SK-N-SH (cell line): ENCODE results near the gene LDB3. TPM values are rescaled to one million over a fixed set of nuclear protein-coding genes. Genes with fewer than 3 reads are reported as not detected.

Experiments used
- CTCF ChIA-PET: fragments of 300-600, 350-600 bp; formaldehyde crosslinking; extraction: SDS; loops from one replicate; lab custom pipeline; 2021; lab: Yijun Ruan, JAX
- POLR2A ChIA-PET: fragments of 350-600 bp; sonication (Branson Sonifier 250); formaldehyde crosslinking; extraction: SDS; loops from one replicate; lab custom pipeline; 2020; ENCODE audit warnings: antibody characterized with exemption, inconsistent platforms; lab: Yijun Ruan, JAX
- DNase-seq: peaks from one replicate; pipeline ENCODE4 v3.0.0; 2012
- H2AFZ ChIP-seq: fragments of 200-600 bp; sonication (generic); 2 replicates; pipeline ENCODE4 v1.8.1; 2016; ENCODE audit warnings: antibody characterized with exemption, mild to moderate bottlenecking, low read depth
- H3F3A ChIP-seq: fragments of 200-600 bp; sonication (generic); replicated peaks from 2 replicates; pipeline ENCODE3; 2016; ENCODE audit warnings: antibody characterized with exemption, mild to moderate bottlenecking; ENCODE audit not compliant: insufficient read depth
- H3K27ac ChIP-seq, 2 experiments: fragments of 200-500 bp in 1 of 2; fragments of 200-600 bp in 1 of 2; sonication (Bioruptor generic) in 1 of 2; sonication (generic), shearing (Covaris generic) in 1 of 2; 2 replicates each; pipeline versions ENCODE4 v1.5.1 to v1.6.1; 2014 to 2016; ENCODE audit warnings: low read depth in 2 of 2, inconsistent platforms in 1 of 2, low read length in 1 of 2, mild to moderate bottlenecking in 1 of 2, mixed read lengths in 1 of 2
- H3K27me3 ChIP-seq: fragments of 200-600 bp; sonication (generic), shearing (Covaris generic); 2 replicates; pipeline ENCODE4 v1.6.1; 2016; ENCODE audit warnings: mixed run types; ENCODE audit not compliant: insufficient read depth
- H3K36me3 ChIP-seq, 2 experiments: fragments of 200-500 bp in 1 of 2; fragments of 200-600 bp in 1 of 2; sonication (Bioruptor generic) in 1 of 2; sonication (generic) in 1 of 2; replicated peaks in 1 of 2; 2 replicates each; pipeline versions ENCODE3 to v1.5.1; 2014 to 2016; ENCODE audit warnings: low read length in 1 of 2, mild to moderate bottlenecking in 1 of 2; ENCODE audit not compliant: insufficient read depth in 2 of 2, control insufficient read depth in 1 of 2
- H3K4me1 ChIP-seq, 2 experiments: fragments of 200-500 bp in 1 of 2; fragments of 200-600 bp in 1 of 2; sonication (Bioruptor generic) in 1 of 2; sonication (generic), shearing (Covaris generic) in 1 of 2; 2 replicates each; pipeline versions ENCODE4 v1.5.1 to v1.6.1; 2014 to 2016; ENCODE audit warnings: low read depth in 1 of 2, low read length in 1 of 2, mixed run types in 1 of 2; ENCODE audit not compliant: insufficient read depth in 2 of 2, control insufficient read depth in 1 of 2
- H3K4me2 ChIP-seq: fragments of 200-600 bp; sonication (generic), shearing (Covaris generic); 2 replicates; pipeline ENCODE4 v1.6.1; 2017; ENCODE audit warnings: mixed run types
- H3K4me3 ChIP-seq, 2 experiments: fragments of 200-500 bp in 1 of 2; fragments of 200-600 bp in 1 of 2; sonication (Bioruptor generic) in 1 of 2; sonication (generic), shearing (Covaris generic) in 1 of 2; 2 replicates each; pipeline versions ENCODE4 v1.5.1 to v1.8.1; 2014 to 2016; ENCODE audit warnings: low read depth in 2 of 2, inconsistent platforms in 1 of 2, low read length in 1 of 2, mild to moderate bottlenecking in 1 of 2, mixed read lengths in 1 of 2, moderate library complexity in 1 of 2
- H3K79me2 ChIP-seq: fragments of 200-600 bp; sonication (generic); 2 replicates; pipeline ENCODE4 v1.8.1; 2017; ENCODE audit warnings: mild to moderate bottlenecking; ENCODE audit not compliant: insufficient read depth
- H3K9ac ChIP-seq: fragments of 200-600 bp; sonication (generic); 2 replicates; pipeline ENCODE4 v1.6.1; 2017; ENCODE audit warnings: mixed run types
- H3K9me2 ChIP-seq: fragments of 200-600 bp; sonication (generic); 2 replicates; pipeline ENCODE4 v1.6.1; 2017; ENCODE audit warnings: mixed run types
- H3K9me3 ChIP-seq: fragments of 200-600 bp; sonication (generic); 2 replicates; pipeline ENCODE4 v1.6.1; 2017; ENCODE audit warnings: mixed run types, mild to moderate bottlenecking, moderate library complexity
- H4K20me1 ChIP-seq: fragments of 200-600 bp; sonication (generic); 2 replicates; pipeline ENCODE4 v1.6.1; 2017; ENCODE audit warnings: mild to moderate bottlenecking, mixed run types; ENCODE audit not compliant: insufficient read depth
- FOXM1 ChIP-seq: IDR thresholded peaks from 2 replicates; pipeline ENCODE4 v1.4.0; 2012; ENCODE audit warnings: low read depth, mild to moderate bottlenecking
- JUND ChIP-seq: IDR thresholded peaks from 2 replicates; pipeline ENCODE4 v1.4.0; 2012
- RXRA ChIP-seq: IDR thresholded peaks from 2 replicates; pipeline ENCODE4 v1.4.0; 2012; ENCODE audit warnings: low read depth, mild to moderate bottlenecking, borderline replicate concordance
- SIN3A ChIP-seq: IDR thresholded peaks from 2 replicates; pipeline ENCODE4 v1.6.1; 2012; ENCODE audit warnings: low read depth, mild to moderate bottlenecking, low read length, moderate library complexity, borderline replicate concordance
- TAF1 ChIP-seq: IDR thresholded peaks from 2 replicates; pipeline ENCODE4 v1.6.1; 2012; ENCODE audit warnings: low read depth, mild to moderate bottlenecking, low read length, moderate library complexity, borderline replicate concordance
- WGBS: methylation state at CpG from one replicate; pipeline ENCODE4 v1.1.6; 2017; ENCODE audit warnings: low lambda C conversion rate; 5-methylcytosine and 5-hydroxymethylcytosine counted together
- polyA plus RNA-seq, 3 experiments: library from polyadenylated mRNA; depleted of rRNA; stranded (reverse); fragments of >200 nt; gene quantifications; 2 replicates each; pipeline ENCODE4 v1.2.3, GENCODE V29; 2012
- TF ChIP-seq, protein P1 (sequence below): IDR thresholded peaks from 2 replicates; pipeline ENCODE4 v1.4.0; 2012; ENCODE audit warnings: low read depth, borderline replicate concordance
- TF ChIP-seq, protein P2 (sequence below): fragments of 200-600 bp; sonication (generic); IDR thresholded peaks from 2 replicates; pipeline ENCODE4 v1.6.1; 2017; ENCODE audit warnings: antibody characterized with exemption, mild to moderate bottlenecking, moderate library complexity
- TF ChIP-seq, protein P3 (sequence below): IDR thresholded peaks from 2 replicates; pipeline ENCODE4 v1.6.1; 2012; ENCODE audit warnings: mild to moderate bottlenecking, low read depth, low read length, moderate library complexity

The LDB3 gene
- polyA plus RNA-seq, 1 of the 3 experiments (the other 2 are of a cell fraction), result 0.48 TPM

DNA sequence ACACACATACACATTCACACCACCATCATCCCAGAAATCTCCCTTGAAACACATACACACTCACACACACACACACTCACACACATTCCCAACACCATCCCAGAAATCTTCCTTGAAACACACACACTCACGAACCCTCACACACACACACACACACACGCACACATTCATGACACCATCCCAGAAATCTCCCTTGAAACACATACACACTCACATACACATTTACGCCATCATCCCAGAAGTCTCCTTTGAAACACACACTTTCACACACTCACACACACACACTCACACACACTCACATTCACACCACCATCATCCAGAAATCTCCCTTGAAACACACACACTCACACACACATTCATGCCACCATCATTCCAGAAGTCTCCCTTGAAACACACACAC is 14.3 kb upstream of the LDB3 start (continued):
- no peak for TF ChIP-seq RXRA
- TF ChIP-seq TAF1, result no peak
- no peak for TF ChIP-seq FOXM1

- 79% methylated on average over 13 of the region's 17 CpGs for WGBS
- no peak for TF ChIP-seq JUND
- TF ChIP-seq, protein P1, sequence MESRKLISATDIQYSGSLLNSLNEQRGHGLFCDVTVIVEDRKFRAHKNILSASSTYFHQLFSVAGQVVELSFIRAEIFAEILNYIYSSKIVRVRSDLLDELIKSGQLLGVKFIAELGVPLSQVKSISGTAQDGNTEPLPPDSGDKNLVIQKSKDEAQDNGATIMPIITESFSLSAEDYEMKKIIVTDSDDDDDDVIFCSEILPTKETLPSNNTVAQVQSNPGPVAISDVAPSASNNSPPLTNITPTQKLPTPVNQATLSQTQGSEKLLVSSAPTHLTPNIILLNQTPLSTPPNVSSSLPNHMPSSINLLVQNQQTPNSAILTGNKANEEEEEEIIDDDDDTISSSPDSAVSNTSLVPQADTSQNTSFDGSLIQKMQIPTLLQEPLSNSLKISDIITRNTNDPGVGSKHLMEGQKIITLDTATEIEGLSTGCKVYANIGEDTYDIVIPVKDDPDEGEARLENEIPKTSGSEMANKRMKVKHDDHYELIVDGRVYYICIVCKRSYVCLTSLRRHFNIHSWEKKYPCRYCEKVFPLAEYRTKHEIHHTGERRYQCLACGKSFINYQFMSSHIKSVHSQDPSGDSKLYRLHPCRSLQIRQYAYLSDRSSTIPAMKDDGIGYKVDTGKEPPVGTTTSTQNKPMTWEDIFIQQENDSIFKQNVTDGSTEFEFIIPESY, result peak; percentile 29; the same call in 1 of the 2 replicates
- TF ChIP-seq, protein P2, sequence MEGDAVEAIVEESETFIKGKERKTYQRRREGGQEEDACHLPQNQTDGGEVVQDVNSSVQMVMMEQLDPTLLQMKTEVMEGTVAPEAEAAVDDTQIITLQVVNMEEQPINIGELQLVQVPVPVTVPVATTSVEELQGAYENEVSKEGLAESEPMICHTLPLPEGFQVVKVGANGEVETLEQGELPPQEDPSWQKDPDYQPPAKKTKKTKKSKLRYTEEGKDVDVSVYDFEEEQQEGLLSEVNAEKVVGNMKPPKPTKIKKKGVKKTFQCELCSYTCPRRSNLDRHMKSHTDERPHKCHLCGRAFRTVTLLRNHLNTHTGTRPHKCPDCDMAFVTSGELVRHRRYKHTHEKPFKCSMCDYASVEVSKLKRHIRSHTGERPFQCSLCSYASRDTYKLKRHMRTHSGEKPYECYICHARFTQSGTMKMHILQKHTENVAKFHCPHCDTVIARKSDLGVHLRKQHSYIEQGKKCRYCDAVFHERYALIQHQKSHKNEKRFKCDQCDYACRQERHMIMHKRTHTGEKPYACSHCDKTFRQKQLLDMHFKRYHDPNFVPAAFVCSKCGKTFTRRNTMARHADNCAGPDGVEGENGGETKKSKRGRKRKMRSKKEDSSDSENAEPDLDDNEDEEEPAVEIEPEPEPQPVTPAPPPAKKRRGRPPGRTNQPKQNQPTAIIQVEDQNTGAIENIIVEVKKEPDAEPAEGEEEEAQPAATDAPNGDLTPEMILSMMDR, result no peak
- Histone ChIP-seq H3K36me3 (no peaks in the 10 kb centered on the region), H3K9me2 (no peaks in the 10 kb centered on the region), H3K9me3 (no peaks in the 10 kb centered on the region), H3K9ac (no peak within 1 kb of the TSS), H2AFZ (no peak within 1 kb of the TSS), H3K27me3 (no peaks in the 10 kb centered on the region), H3K4me3 (no peak within 1 kb of the TSS), H3K27ac (no peak within 1 kb of the TSS), H3K4me1 (peaks cover 2 to 4% of the 10 kb centered on the region in 2 experiments; a peak in 2 of 4 replicates), H3K4me2 (no peak within 1 kb of the TSS), H3F3A (no peaks in the 10 kb centered on the region), H3K79me2 (no peaks in the 10 kb centered on the region), H4K20me1 (no peaks in the 10 kb centered on the region)
- POLR2A ChIA-PET, result no interaction called here
- CTCF ChIA-PET, result interaction anchor here (0.8 to 1.6 kb wide), 3 partner anchors 9 to 18 kb away, joined by 3 to 5 read pairs (median 3); no protein-coding TSS in a partner anchor
- peak; percentile 26 for DNase-seq
These were observed 13.7 kb upstream of the LDB3 start, which contains the start of gene OPN4 for GRCh38 chr10:86654411-86655172. OPN4 (plus strand) TSS chr10:86654547; CDS start chr10:86654784, 237 bp downstream.

DNA sequence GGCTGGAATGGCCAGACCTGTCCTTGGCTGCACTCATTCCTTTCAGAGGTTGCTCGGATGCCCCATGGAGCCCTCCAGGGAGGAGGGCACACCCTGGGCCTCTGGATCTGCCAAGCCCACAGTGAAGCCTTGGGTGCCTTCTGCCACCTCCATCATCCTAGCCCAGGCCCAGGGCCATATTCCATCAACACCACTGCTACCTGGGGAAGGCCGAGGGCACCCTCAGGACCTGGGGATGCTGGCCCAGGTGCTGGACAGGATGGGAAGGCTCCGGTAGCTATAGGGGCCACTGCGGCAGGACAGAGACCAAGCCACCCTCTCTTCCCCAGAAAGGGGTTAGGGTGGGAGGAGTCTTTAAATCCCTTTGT is 13.2 kb upstream of the LDB3 start:
- ChIA-PET CTCF (interaction anchor here (1.6 kb wide), 1 partner anchor 8 kb away, joined by 5 read pairs; no protein-coding TSS in a partner anchor), POLR2A (no interaction called here)
- H3K4me1 ChIP-seq, result no peaks in the 10 kb centered on the region

More for the DNA sequence above, 13.2 kb upstream of the LDB3 start:
- WGBS, result 83% methylated on average over 3 of the region's 4 CpGs
- Histone ChIP-seq H2AFZ (no peak overlapping the region), H3K79me2 (no peaks in the 10 kb centered on the region), H3K27ac (no peak overlapping the region), H3K9ac (no peak overlapping the region), H4K20me1 (no peaks in the 10 kb centered on the region), H3K4me2 (no peak overlapping the region), H3K4me3 (no peak overlapping the region), H3K9me2 (no peaks in the 10 kb centered on the region), H3F3A (no peaks in the 10 kb centered on the region), H3K36me3 (no peaks in the 10 kb centered on the region), H3K27me3 (no peaks in the 10 kb centered on the region), H3K9me3 (no peaks in the 10 kb centered on the region)
- TF ChIP-seq TAF1, result no peak
- TF ChIP-seq, protein P3, sequence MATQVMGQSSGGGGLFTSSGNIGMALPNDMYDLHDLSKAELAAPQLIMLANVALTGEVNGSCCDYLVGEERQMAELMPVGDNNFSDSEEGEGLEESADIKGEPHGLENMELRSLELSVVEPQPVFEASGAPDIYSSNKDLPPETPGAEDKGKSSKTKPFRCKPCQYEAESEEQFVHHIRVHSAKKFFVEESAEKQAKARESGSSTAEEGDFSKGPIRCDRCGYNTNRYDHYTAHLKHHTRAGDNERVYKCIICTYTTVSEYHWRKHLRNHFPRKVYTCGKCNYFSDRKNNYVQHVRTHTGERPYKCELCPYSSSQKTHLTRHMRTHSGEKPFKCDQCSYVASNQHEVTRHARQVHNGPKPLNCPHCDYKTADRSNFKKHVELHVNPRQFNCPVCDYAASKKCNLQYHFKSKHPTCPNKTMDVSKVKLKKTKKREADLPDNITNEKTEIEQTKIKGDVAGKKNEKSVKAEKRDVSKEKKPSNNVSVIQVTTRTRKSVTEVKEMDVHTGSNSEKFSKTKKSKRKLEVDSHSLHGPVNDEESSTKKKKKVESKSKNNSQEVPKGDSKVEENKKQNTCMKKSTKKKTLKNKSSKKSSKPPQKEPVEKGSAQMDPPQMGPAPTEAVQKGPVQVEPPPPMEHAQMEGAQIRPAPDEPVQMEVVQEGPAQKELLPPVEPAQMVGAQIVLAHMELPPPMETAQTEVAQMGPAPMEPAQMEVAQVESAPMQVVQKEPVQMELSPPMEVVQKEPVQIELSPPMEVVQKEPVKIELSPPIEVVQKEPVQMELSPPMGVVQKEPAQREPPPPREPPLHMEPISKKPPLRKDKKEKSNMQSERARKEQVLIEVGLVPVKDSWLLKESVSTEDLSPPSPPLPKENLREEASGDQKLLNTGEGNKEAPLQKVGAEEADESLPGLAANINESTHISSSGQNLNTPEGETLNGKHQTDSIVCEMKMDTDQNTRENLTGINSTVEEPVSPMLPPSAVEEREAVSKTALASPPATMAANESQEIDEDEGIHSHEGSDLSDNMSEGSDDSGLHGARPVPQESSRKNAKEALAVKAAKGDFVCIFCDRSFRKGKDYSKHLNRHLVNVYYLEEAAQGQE, result no peak
- no peak for TF ChIP-seq SIN3A
- DNase-seq, result peak; percentile 4
